ENCODE measurements around the gene TMEM131. TPM values are rescaled to one million over a fixed set of nuclear protein-coding genes. Genes with fewer than 3 reads are reported as not detected.
"Not testable (repeated sequence)": the region's sequence is repeated elsewhere in the genome, so short reads cannot be mapped to it uniquely, and the experiment has no call there.

TMEM131 gene
- total RNA-seq, 2 experiments from 2014 or later, result 41.1 to 44.6 TPM

- DNase-seq (no peak), ATAC-seq (ENCODE audit: low read depth) (no peak)
- POLR2A ChIA-PET, result no interaction called here
- Mint-ChIP-seq H3K4me3 (no peak overlapping the region), H3K27ac (no peak overlapping the region), H3K27me3 (no peaks in the 10 kb centered on the region), H3K4me1 (no peaks in the 10 kb centered on the region), H3K36me3 (peaks cover 16% of the 10 kb centered on the region), H3K9me3 (peaks cover 4% of the 10 kb centered on the region)
Observed at GRCh38 chr2:97858442-97858841, 137.3 kb downstream of the TMEM131 start.

GRCh38 chr2:97857553-97857952, 138.2 kb downstream of the TMEM131 start:
- POLR2A ChIA-PET, result no interaction called here
- Mint-ChIP-seq H3K4me3 (no peak overlapping the region), H3K4me1 (no peaks in the 10 kb centered on the region), H3K27ac (no peak overlapping the region), H3K27me3 (no peaks in the 10 kb centered on the region), H3K9me3 (peaks cover 2% of the 10 kb centered on the region), H3K36me3 (peaks cover 17% of the 10 kb centered on the region)
- ATAC-seq (ENCODE audit: low read depth), result no peak
- DNase-seq, result no peak

GRCh38 chr2:97853057-97853456, 142.7 kb downstream of the TMEM131 start:
- H3K27ac Mint-ChIP-seq; H3K9me3 Mint-ChIP-seq; H3K27me3 Mint-ChIP-seq; DNase-seq; POLR2A ChIA-PET; ATAC-seq (ENCODE audit: low read depth); H3K4me3 Mint-ChIP-seq: not testable (repeated sequence)
- Mint-ChIP-seq H3K36me3 (peaks cover 23% of the 10 kb centered on the region), H3K4me1 (peaks cover 22% of the 10 kb centered on the region)

GRCh38 chr2:97851172-97851571, 144.6 kb downstream of the TMEM131 start:
- no peak overlapping the region for H3K4me3 Mint-ChIP-seq
- H3K4me1 Mint-ChIP-seq, result peaks cover 24% of the 10 kb centered on the region
- POLR2A ChIA-PET, result interaction anchor here (0.7 kb wide), 1 partner anchor 340 kb away, joined by 4 read pairs; no protein-coding TSS in a partner anchor
- peaks cover 25% of the 10 kb centered on the region for H3K36me3 Mint-ChIP-seq
- DNase-seq, result no peak
- no peak for ATAC-seq (ENCODE audit: low read depth)
- no peak overlapping the region for H3K27ac Mint-ChIP-seq
- H3K9me3 Mint-ChIP-seq, result no peaks in the 10 kb centered on the region
- no peaks in the 10 kb centered on the region for H3K27me3 Mint-ChIP-seq

- POLR2A ChIA-PET, result no interaction called here
Observed at GRCh38 chr2:97849881-97850528, 145.7 kb downstream of the TMEM131 start.

GRCh38 chr2:97848306-97848705, 147.4 kb downstream of the TMEM131 start:
- Mint-ChIP-seq H3K27me3 (no peaks in the 10 kb centered on the region), H3K4me3 (no peak overlapping the region), H3K27ac (no peak overlapping the region), H3K36me3 (peaks cover 24% of the 10 kb centered on the region), H3K9me3 (no peaks in the 10 kb centered on the region), H3K4me1 (peaks cover 24% of the 10 kb centered on the region)
- ATAC-seq (ENCODE audit: low read depth) (no peak), DNase-seq (no peak)
- POLR2A ChIA-PET, result no interaction called here

More at GRCh38 chr2:97849881-97850528, 145.7 kb downstream of the TMEM131 start:
- Mint-ChIP-seq H3K36me3 (peaks cover 27% of the 10 kb centered on the region), H3K27me3 (no peaks in the 10 kb centered on the region), H3K4me1 (peaks cover 24% of the 10 kb centered on the region), H3K4me3 (peak overlapping the region; percentile 31), H3K9me3 (no peaks in the 10 kb centered on the region), H3K27ac (no peak overlapping the region)
- ATAC-seq (ENCODE audit: low read depth) (peak; percentile 67), DNase-seq (no peak)

- H3K4me1 Mint-ChIP-seq, result peaks cover 22% of the 10 kb centered on the region
Observed at GRCh38 chr2:97846716-97847115, 149.0 kb downstream of the TMEM131 start.

GRCh38 chr2:97845818-97846217, 149.9 kb downstream of the TMEM131 start:
- Mint-ChIP-seq H3K4me3 (no peak overlapping the region), H3K36me3 (peaks cover 27% of the 10 kb centered on the region), H3K27me3 (no peaks in the 10 kb centered on the region), H3K27ac (no peak overlapping the region), H3K4me1 (peaks cover 14% of the 10 kb centered on the region), H3K9me3 (no peaks in the 10 kb centered on the region)
- DNase-seq (no peak), ATAC-seq (ENCODE audit: low read depth) (no peak)
- POLR2A ChIA-PET, result interaction anchor here (0.7 kb wide), 1 partner anchor 14 kb away, joined by 3 read pairs; no protein-coding TSS in a partner anchor

More at GRCh38 chr2:97846716-97847115, 149.0 kb downstream of the TMEM131 start:
- POLR2A ChIA-PET; H3K27me3 Mint-ChIP-seq; H3K4me3 Mint-ChIP-seq; ATAC-seq (ENCODE audit: low read depth); H3K9me3 Mint-ChIP-seq; H3K27ac Mint-ChIP-seq; DNase-seq: not testable (repeated sequence)
- H3K36me3 Mint-ChIP-seq, result peaks cover 29% of the 10 kb centered on the region

GRCh38 chr2:97845133-97845532, 150.6 kb downstream of the TMEM131 start:
- DNase-seq, result no peak
- H3K4me3 Mint-ChIP-seq, result no peak overlapping the region
- H3K4me1 Mint-ChIP-seq, result peaks cover 10% of the 10 kb centered on the region
- no peak overlapping the region for H3K27ac Mint-ChIP-seq
- peaks cover 32% of the 10 kb centered on the region for H3K36me3 Mint-ChIP-seq
- no peaks in the 10 kb centered on the region for H3K9me3 Mint-ChIP-seq
- no peaks in the 10 kb centered on the region for H3K27me3 Mint-ChIP-seq
- POLR2A ChIA-PET, result interaction anchor here (0.7 kb wide), 1 partner anchor 13 kb away, joined by 3 read pairs; no protein-coding TSS in a partner anchor
- no peak for ATAC-seq (ENCODE audit: low read depth)

GRCh38 chr2:97844311-97844859, 151.4 kb downstream of the TMEM131 start:
- no peak for ATAC-seq (ENCODE audit: low read depth)
- Mint-ChIP-seq H3K9me3 (no peaks in the 10 kb centered on the region), H3K27me3 (no peaks in the 10 kb centered on the region), H3K4me1 (peaks cover 4% of the 10 kb centered on the region), H3K27ac (no peak overlapping the region), H3K36me3 (peaks cover 35% of the 10 kb centered on the region), H3K4me3 (no peak overlapping the region)
- POLR2A ChIA-PET, result no interaction called here
- DNase-seq, result no peak

- POLR2A ChIA-PET, result no interaction called here
- Mint-ChIP-seq H3K27me3 (no peaks in the 10 kb centered on the region), H3K36me3 (peaks cover 40% of the 10 kb centered on the region), H3K4me1 (peaks cover 2% of the 10 kb centered on the region), H3K9me3 (no peaks in the 10 kb centered on the region), H3K27ac (no peak overlapping the region), H3K4me3 (no peak overlapping the region)
- no peak for DNase-seq
- ATAC-seq (ENCODE audit: low read depth), result no peak
Observed at GRCh38 chr2:97840198-97840597, 155.6 kb downstream of the TMEM131 start.

- Mint-ChIP-seq H3K4me3 (peak overlapping the region; percentile 52), H3K4me1 (peaks cover 10% of the 10 kb centered on the region)
Observed at GRCh38 chr2:97834610-97835009, 161.1 kb downstream of the TMEM131 start.

GRCh38 chr2:97831121-97831520, 164.6 kb downstream of the TMEM131 start:
- no peaks in the 10 kb centered on the region for H3K9me3 Mint-ChIP-seq
- no peaks in the 10 kb centered on the region for H3K27me3 Mint-ChIP-seq
- no peak overlapping the region for H3K4me3 Mint-ChIP-seq
- H3K4me1 Mint-ChIP-seq, result peaks cover 15% of the 10 kb centered on the region
- ATAC-seq (ENCODE audit: low read depth) (no peak), DNase-seq (no peak)
- H3K36me3 Mint-ChIP-seq, result peaks cover 34% of the 10 kb centered on the region
- H3K27ac Mint-ChIP-seq, result no peak overlapping the region
- POLR2A ChIA-PET, result no interaction called here

More at GRCh38 chr2:97834610-97835009, 161.1 kb downstream of the TMEM131 start:
- Mint-ChIP-seq H3K27ac (peak overlapping the region; percentile 58), H3K36me3 (peaks cover 24% of the 10 kb centered on the region), H3K9me3 (no peaks in the 10 kb centered on the region), H3K27me3 (no peaks in the 10 kb centered on the region)
- ATAC-seq (ENCODE audit: low read depth), result peak; percentile 60
- POLR2A ChIA-PET, result no interaction called here
- no peak for DNase-seq

GRCh38 chr2:97829255-97829654, 166.5 kb downstream of the TMEM131 start:
- POLR2A ChIA-PET; H3K4me3 Mint-ChIP-seq; DNase-seq; ATAC-seq (ENCODE audit: low read depth); H3K27ac Mint-ChIP-seq; H3K9me3 Mint-ChIP-seq; H3K4me1 Mint-ChIP-seq; H3K27me3 Mint-ChIP-seq: not testable (repeated sequence)
- peaks cover 32% of the 10 kb centered on the region for H3K36me3 Mint-ChIP-seq

All from activated naive CD8-positive, alpha-beta T cell treated with anti-CD3 and anti-CD28 coated beads, Interleukin-2, amount 10 ng/mL, durations not matched to agents 7 days and 5 days (primary cell).